Osteoblast (primary cell): ENCODE measurements around the gene CPLANE2. TPM values are rescaled to one million over a fixed set of nuclear protein-coding genes. Genes with fewer than 3 reads are reported as not detected.
"Not testable (repeated sequence)": the region's sequence is repeated elsewhere in the genome, so short reads cannot be mapped to it uniquely, and the experiment has no call there.

ENCODE experiments used
- DNase-seq: peaks from one replicate; pipeline ENCODE4 v3.0.0; 2011; ENCODE audit warnings: low spot score, mixed read lengths; ENCODE audit not compliant: insufficient read length; ENCODE audit errors: missing footprints
- H2AFZ ChIP-seq: 2 replicates; pipeline ENCODE4 v1.6.0; 2011; ENCODE audit warnings: mild to moderate bottlenecking, low read length
- H3K27ac ChIP-seq: 2 replicates; pipeline ENCODE4 v1.5.1; 2011; ENCODE audit warnings: mild to moderate bottlenecking, low read depth, low read length, moderate library complexity
- H3K27me3 ChIP-seq: 2 replicates; pipeline ENCODE4 v1.6.0; 2012; ENCODE audit warnings: mild to moderate bottlenecking, control low read depth, inconsistent platforms, low read length, moderate library complexity; ENCODE audit not compliant: insufficient read depth
- H3K36me3 ChIP-seq: 2 replicates; pipeline ENCODE4 v1.5.1; 2011; ENCODE audit warnings: mild to moderate bottlenecking, low read length, control low read depth, moderate library complexity; ENCODE audit not compliant: insufficient read depth
- H3K4me1 ChIP-seq: 2 replicates; pipeline ENCODE4 v1.5.1; 2011; ENCODE audit warnings: mild to moderate bottlenecking, low read length, control low read depth, moderate library complexity; ENCODE audit not compliant: insufficient read depth
- H3K4me2 ChIP-seq: 2 replicates; pipeline ENCODE4 v1.6.0; 2011; ENCODE audit warnings: mild to moderate bottlenecking, low read length; ENCODE audit not compliant: insufficient read depth
- H3K4me3 ChIP-seq: fragments of 200-600 bp; sonication (generic); 3 replicates; pipeline ENCODE4 v1.5.1; 2012; ENCODE audit warnings: mild to moderate bottlenecking, low read length, inconsistent platforms; ENCODE audit not compliant: insufficient read depth
- H3K79me2 ChIP-seq: 2 replicates; pipeline ENCODE4 v1.6.0; 2012; ENCODE audit warnings: mild to moderate bottlenecking, low read length, control low read depth, inconsistent platforms; ENCODE audit not compliant: insufficient read depth
- H3K9me3 ChIP-seq: 2 replicates; pipeline ENCODE4 v1.5.1; 2011; ENCODE audit warnings: low read depth, low read length, control low read depth
- H4K20me1 ChIP-seq: 2 replicates; pipeline ENCODE4 v1.6.0; 2012; ENCODE audit warnings: mild to moderate bottlenecking, low read length, control low read depth; ENCODE audit not compliant: insufficient read depth
- total RNA-seq: library from RNA; depleted of rRNA; stranded (reverse); fragments of >200 nt; gene quantifications from 2 replicates; pipeline ENCODE4 v1.2.3, GENCODE V29; 2012
- TF ChIP-seq, protein P1 (sequence below): IDR thresholded peaks from 2 replicates; pipeline ENCODE4 v1.5.1; 2011; ENCODE audit warnings: mild to moderate bottlenecking, low read depth, low read length, moderate library complexity; ENCODE audit errors: extremely low read depth

The CPLANE2 gene
- total RNA-seq, 1 donor: 14.1 TPM

DNA sequence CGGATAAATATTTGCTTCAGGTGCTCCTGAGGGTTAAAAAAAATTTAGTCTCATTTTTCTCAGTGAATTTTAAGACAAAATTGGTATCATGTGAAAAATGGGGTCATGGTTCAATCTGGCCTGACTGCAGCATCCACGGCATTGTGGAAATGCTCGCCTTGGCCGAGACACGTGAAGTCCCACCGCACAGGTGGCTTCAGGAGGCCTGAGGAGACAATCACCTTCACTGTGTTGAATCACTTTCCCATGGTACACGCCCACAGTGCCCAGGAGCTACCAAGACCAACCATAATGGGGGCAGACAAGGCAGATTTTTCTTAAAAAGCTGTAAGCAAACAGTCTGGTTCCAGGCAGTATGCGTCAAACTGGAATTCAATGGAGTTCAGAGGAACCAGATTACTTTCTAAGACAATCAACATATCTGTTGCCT lies 11.0 kb upstream of the CPLANE2 start:
- Histone ChIP-seq H2AFZ (no peak overlapping the region), H3K4me2 (no peak overlapping the region), H3K79me2 (no peaks in the 10 kb centered on the region), H3K27me3 (no peaks in the 10 kb centered on the region), H3K4me1 (peaks cover 28% of the 10 kb centered on the region), H3K9me3 (no peaks in the 10 kb centered on the region), H3K36me3 (peaks cover 16% of the 10 kb centered on the region), H3K27ac (no peak overlapping the region), H4K20me1 (peaks cover 25% of the 10 kb centered on the region), H3K4me3 (no peak overlapping the region)
- DNase-seq: no peak
- TF ChIP-seq, protein P1, sequence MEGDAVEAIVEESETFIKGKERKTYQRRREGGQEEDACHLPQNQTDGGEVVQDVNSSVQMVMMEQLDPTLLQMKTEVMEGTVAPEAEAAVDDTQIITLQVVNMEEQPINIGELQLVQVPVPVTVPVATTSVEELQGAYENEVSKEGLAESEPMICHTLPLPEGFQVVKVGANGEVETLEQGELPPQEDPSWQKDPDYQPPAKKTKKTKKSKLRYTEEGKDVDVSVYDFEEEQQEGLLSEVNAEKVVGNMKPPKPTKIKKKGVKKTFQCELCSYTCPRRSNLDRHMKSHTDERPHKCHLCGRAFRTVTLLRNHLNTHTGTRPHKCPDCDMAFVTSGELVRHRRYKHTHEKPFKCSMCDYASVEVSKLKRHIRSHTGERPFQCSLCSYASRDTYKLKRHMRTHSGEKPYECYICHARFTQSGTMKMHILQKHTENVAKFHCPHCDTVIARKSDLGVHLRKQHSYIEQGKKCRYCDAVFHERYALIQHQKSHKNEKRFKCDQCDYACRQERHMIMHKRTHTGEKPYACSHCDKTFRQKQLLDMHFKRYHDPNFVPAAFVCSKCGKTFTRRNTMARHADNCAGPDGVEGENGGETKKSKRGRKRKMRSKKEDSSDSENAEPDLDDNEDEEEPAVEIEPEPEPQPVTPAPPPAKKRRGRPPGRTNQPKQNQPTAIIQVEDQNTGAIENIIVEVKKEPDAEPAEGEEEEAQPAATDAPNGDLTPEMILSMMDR: no peak

DNA sequence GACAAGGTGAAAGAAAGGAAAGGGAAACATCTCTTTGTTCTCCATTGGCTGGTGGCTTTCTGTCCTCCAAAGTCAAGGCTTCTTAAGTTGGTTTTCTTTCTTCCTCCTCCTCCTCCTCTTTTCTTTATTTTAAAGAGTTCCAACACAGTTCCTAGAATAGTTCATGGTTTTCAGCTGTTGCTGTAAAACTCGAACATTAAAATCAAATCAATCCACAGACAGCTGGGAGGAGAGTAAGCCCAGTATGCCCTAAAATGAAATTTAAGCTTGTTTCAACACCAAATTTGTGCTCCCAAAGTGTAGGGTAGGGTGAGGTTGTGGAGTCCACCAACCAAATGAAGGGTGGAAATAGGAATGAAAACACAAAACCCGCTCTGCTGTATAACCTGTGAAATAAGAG lies 10.5 kb upstream of the CPLANE2 start:
- Histone ChIP-seq H3K27me3 (no peaks in the 10 kb centered on the region), H3K36me3 (peaks cover 13% of the 10 kb centered on the region), H3K4me1 (peaks cover 28% of the 10 kb centered on the region), H3K9me3 (no peaks in the 10 kb centered on the region), H3K79me2 (no peaks in the 10 kb centered on the region), H3K4me3 (no peak overlapping the region), H4K20me1 (peaks cover 25% of the 10 kb centered on the region), H3K27ac (no peak overlapping the region), H2AFZ (no peak overlapping the region), H3K4me2 (no peak overlapping the region)
- no peak for DNase-seq
- TF ChIP-seq, protein P1: no peak

GRCh38 chr1:16246961-16247360 lies 10.0 kb upstream of the CPLANE2 start:
- Histone ChIP-seq H2AFZ (no peak overlapping the region), H3K27ac (no peak overlapping the region), H4K20me1 (peaks cover 25% of the 10 kb centered on the region), H3K4me3 (no peak overlapping the region), H3K4me2 (no peak overlapping the region), H3K79me2 (no peaks in the 10 kb centered on the region), H3K9me3 (no peaks in the 10 kb centered on the region), H3K27me3 (no peaks in the 10 kb centered on the region), H3K4me1 (peaks cover 28% of the 10 kb centered on the region), H3K36me3 (peaks cover 13% of the 10 kb centered on the region)
- TF ChIP-seq, protein P1: no peak
- no peak for DNase-seq

GRCh38 chr1:16246239-16246638 lies 9.3 kb upstream of the CPLANE2 start:
- H3K36me3 ChIP-seq, H2AFZ ChIP-seq, H3K9me3 ChIP-seq, H3K27me3 ChIP-seq, H3K4me3 ChIP-seq, H3K27ac ChIP-seq, DNase-seq, H3K4me2 ChIP-seq, H3K79me2 ChIP-seq: not testable (repeated sequence)
- peaks cover 28% of the 10 kb centered on the region for H3K4me1 ChIP-seq
- peaks cover 25% of the 10 kb centered on the region for H4K20me1 ChIP-seq
